ENCODE results near the gene ANKRD53.

Gene ANKRD53

DNA sequence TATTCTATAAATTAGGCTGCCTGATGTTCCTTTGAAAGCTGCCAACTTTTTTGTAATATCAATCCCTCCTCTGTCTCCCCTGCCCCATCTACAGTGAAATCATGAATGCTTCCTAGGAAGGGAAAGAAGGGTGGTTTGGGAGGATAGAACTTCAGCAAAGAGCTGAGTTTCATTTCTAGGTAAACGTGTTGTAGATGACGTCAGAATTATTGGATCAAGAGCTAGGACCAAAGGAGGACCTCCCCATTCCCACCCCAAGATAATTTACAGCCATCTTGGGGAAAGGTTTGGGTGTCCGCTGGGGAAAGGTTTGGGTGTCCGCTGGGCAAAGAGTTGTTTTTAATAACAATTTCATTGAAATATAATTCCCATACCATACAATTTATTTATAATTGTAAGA lies 11.2 kb upstream of the ANKRD53 start:
- no peak for DNase-seq

DNA sequence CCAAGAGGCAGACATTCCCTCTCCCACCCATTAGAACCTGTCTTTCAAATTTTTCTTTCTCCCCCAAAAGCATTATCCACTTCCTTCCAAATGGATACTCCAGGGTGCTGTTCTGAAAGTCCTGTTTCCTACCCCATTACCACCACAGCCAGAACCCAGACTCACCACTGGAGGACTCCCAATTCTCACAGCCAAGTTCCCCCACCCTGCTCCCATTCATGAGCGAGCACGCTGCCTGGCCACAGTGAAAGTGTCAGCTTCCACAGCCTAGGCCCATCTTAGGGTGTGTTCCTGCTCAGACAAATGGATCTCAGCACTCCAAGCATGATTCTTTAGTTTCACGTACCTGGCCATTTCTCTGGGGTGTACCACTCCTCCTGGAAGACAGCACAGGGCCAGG lies 3.8 kb upstream of the ANKRD53 start:
- DNase-seq: no peak

DNA sequence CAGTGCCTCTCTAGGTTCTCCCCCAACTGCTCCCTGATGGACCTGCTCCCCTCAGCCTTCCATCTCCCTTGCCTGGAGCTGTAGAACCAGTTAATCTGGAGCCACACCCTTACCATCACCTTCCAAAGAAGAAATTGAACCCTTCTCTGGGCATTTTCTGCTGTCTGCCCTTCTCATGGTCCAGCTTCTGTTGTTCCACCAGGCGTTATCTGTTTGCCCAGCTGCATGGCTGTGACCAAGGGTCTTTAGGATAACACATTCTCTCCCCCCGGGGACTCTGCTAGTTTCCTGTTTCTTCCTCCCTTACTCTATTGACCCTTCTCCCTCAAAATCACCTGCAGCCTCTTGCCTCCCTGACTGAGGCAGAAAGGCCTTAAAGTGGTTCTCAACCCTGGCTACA lies 3.2 kb upstream of the ANKRD53 start:
- no peak for DNase-seq

DNA sequence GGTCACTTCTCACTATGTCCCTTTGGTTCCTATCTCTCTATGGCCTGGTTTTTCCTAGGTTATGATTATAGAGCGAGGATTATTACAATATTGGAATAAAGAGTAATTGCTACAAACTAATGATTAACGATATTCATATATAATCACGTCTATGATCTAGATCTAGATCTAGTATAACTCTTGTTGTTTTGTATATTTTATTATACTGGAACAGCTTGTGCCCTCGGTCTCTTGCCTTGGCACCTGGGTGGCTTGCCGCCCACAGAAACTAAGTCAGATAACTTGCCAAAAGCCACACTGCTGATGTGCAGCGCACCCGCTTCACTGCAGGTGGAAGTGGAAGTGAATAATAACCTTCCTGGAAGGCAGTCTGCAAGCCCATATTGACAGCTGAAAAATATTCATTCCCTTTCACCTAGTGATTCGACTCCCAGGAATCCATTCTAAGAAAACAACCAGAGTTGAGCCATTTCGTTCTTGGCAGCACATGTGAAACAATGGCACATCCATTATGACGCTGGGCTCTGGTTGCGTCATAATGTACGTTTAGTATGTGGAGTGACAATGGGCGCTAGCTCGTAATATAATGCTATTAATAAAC lies 725 bp upstream of the ANKRD53 start:
- peak; percentile 33 to 40 for DNase-seq

DNA sequence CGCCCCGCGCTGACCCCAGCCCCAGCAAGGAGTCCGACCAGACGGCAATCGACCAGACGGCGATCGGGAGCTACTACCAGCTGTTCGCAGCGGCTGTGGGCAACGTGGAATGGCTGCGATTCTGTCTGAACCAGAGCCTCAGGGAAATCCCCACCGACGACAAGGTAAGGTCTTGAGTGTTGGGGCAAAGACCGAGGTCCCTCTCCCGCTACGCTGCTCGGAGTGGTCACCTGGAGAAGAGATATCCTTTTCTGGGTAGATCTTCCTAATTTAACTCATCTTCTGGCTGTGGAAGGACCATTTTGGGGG lies 704 bp downstream of the ANKRD53 start:
- no peak for DNase-seq

DNA sequence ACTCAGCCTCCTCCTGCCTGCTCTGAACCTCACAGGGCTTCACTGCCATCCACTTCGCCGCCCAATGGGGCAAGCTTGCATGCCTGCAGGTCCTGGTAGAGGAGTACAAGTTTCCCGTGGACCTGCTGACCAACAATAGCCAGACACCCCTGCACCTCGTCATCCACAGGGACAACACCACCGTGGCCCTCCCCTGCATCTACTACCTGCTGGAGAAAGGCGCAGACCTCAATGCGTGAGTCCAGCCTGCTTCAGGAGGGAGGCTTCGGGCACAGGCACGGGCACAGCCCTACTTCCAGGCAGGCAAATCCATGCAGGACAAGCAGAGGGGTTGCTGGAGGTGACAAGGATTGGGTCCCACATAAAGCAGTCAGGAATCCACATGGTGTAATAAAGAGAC lies 1.2 kb downstream of the ANKRD53 start:
- DNase-seq: no peak

DNA sequence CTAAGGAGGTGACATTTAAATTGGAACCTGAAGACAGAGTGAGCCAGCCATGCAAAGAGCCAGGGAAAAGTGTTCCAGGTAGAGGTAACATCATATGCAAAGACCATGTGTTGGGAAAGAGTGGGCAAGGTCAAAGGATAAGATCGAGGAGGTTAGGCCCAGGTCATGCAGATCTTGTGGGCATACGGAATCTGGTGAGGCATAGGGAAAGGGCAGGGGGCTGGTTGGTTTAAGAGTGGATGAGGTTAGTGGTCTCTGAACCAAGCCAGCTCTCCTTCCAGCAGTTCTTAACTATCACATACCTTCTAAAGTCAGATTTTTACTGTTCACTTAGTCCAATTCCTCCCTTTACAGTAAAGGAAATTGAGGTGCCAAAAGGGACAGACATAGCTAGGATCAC lies 3.0 kb downstream of the ANKRD53 start:
- no peak for DNase-seq

DNA sequence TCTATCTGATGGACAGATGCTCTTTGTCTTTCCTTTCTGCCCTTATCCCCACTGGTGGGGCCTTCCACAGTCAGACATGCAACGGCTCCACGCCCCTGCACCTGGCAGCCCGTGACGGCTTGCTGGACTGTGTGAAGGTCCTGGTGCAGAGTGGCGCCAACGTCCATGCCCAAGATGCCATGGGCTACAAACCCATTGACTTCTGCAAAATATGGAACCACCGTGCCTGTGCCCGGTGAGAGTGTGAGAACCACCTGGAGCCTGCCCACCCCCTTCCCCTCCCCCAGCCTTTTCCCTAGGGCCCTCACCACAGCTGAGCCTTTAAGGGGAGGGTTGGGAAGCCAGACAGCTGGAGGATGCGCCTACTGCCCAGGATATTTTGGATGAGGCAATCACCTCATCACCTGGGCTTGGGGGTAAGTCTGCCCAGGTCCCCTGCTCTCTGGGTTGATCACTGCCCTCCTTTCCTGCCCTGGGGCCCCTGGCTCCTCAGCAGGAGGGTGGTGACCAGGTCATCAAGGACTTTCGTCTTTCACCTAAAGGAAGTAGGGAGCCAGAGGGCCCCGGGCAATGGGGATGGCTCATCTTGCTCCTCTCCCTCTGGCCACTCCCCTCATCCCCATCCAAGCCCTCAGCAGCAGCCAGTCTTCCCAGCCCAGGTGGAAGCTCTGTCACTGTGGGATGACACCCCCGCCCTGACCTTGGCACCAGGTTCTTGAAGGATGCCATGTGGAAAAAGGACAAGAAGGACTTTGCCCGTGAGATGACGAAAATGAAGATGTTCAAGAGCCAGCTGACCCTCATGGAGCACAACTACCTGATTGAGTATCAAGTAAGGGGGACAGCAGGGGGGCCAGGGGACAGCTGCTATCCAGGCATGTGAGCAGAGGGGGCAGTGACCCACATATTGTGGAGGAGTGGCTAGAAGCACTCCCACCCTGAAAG lies 3.7 kb downstream of the ANKRD53 start:
- peak in 1 of 2 donors; percentile 10 for DNase-seq

DNA sequence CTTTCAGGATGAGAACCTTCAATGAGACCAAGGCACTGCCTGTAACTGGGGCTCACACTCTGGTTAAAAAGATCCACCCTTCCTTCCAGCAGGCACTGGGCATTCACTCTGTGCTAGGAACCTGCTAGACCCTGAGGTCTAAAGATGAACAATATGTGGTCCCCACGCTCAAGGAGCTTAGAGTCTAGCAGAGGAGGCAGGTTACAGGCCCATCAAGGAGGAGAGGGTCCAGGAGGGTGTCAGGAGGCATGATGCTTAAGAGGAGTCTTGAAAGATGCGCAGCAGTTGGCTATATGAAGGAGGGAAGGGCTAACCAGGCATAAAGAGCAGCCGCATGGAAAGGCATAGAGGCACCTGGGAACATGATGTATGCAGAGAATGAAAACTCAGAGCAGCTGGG lies 4.5 kb downstream of the ANKRD53 start:
- DNase-seq: peak in 1 of 2 donors; percentile 1

DNA sequence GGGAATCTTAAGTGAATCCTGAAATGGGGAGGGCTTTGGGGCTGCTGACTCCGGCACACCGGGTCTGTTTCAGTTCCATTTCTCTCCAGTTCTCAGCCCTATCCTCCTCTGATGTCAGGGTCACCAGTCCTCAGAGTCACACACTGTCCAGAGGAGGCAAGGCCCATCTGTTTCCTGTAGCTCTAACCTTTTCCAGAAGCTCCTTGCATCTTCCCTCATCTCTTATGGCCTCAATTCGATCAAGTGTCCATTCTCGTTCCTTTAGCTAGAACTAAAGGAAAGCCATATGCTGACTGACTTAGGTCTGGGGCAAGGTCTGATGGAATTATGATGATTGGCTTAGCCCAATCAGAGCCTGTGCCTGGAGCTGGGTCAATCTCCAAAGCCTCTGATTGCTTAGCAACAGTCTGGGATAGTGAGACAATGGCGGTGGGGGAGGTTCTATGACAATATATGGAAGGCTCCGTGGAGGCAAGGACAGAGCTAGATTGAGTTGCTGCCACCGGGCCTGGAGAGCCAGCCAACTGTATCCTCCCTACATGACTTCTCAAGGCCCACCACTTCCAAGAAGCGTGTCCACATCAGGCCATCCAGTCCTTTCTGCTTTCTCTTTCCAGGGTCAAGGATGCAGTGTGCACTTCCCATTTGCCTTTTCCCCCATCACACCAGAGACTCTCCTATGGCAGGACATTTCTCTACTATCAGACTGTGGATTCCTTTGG lies 5.2 kb downstream of the ANKRD53 start:
- peak in 1 of 2 donors; percentile 4 for DNase-seq

DNA sequence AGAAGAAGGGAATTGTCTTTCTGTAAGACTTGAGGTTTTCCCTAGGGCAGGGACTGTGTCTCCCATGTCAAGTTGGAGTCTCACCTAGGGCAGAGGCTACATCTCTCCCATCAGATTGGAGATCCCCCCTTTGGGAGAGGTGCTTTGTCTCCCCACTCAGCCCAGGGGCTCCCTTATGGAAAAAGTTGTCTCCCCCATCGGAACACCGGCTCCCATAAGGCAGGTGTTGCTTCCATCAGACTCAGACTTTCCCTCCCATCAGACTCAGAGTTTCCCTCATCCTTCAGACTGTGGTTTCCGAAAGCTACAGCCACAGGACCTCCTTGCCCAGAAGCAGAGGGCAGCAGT lies 5.8 kb downstream of the ANKRD53 start:
- DNase-seq: peak in 1 of 2 donors; percentile 7

DNA sequence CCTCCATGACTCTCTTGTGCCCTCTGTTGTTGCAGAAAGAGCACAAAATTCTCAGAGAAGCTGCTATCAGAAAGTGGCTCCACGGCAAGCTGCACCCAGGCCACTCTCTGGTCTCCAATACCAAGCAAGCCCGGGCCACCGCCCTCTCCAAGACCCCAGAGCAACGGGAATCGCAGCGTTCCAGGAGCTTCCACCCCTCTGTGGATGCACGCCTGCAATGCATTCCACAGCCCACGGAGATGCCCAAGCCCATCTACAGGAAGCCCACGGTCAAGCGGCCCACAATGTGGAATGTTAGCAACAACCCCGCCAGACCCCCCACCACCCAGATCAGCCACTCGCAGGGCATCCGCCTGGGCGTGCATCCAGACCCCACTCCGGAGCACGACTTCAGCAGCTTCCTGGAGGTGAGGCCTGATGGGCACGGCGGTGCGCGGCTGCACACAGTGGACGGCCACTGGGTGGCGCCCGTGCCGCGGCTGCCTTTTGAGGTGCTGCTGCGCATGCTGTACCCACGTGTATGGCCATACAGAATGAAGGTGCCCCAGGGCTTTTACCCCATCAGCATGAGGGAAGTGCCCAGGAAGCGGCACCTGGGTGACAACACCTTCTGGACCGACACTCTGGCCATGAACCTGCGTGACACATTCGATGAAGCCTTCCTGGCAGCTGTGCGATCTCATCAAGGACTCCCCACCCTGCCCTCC lies 6.3 kb downstream of the ANKRD53 start:
- peak; percentile 81 to 82 for DNase-seq

DNA sequence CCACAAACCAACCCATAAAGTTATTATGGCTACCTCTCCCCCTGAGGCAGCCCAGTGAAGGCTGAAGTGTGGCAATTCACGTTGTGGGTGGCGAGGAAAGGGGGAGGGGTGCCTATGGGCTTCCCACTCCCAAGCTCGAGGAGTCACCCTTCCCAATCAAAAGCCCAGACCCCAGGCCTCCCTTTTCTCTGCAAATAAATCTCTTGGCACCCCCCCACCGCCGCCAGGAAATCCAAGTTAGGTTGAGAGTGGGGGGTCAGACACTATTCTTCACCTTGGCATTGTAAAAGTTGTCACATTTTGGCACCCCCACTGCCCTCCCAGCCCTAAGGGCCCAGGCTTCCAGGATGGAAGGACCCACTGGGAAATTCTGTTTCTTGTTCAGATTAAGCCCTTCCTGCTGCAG lies 6.9 kb downstream of the ANKRD53 start:
- DNase-seq: peak in 1 of 2 donors; percentile 9

DNA sequence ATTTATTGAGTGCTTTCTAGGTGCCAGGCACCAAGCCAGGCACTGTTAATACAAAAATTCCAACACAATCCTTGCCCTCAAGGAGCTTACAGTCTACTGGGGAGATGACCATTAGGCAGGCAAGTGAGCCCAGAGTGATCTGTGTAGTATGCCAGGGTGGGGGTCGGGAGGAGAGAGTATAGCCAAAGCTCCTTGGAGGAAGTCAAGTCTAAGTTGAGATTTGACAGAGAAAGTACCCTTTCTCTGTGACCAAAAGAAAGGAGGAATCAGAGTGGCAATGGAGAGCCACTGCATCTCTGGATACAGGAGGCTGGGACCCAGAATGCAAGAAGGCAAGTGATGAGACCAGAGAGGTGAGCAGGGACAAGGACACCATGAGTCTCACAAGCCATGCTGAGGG lies 7.5 kb downstream of the ANKRD53 start:
- no peak for DNase-seq

DNA sequence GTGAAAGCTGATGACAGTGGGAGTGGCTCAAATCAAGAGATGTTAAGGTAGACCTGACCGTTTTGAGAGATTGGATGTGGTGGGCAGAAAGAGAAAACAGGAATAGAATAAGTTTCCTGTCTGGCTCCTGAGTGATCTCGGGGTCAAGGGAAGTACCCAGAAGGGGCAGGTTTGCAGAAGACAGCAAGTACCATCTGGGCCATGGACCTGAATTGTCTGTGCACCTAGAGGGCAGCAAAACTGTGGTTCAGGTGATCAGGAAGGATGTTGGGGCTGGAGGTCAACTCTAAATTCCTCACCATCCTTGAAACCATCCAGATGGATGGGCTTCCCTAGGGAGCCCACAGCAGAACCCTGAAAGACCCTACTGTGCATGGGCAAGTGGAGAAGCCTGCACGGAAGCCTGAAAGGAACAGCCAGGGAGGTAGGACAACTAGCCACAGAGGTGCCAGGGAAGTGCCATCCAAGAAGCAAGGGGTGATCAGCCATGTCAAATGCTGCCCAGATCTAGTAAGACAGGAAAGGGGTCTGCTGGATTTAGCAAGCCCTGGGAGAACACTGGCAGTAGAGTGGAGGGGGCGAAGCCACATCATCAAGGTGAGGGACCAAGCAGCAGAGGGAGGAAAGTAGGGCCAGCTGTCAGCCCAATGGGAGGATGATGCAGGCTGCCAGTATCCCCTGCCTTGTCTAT lies 8.2 kb downstream of the ANKRD53 start:
- DNase-seq: peak in 1 of 2 donors; percentile 7

DNA sequence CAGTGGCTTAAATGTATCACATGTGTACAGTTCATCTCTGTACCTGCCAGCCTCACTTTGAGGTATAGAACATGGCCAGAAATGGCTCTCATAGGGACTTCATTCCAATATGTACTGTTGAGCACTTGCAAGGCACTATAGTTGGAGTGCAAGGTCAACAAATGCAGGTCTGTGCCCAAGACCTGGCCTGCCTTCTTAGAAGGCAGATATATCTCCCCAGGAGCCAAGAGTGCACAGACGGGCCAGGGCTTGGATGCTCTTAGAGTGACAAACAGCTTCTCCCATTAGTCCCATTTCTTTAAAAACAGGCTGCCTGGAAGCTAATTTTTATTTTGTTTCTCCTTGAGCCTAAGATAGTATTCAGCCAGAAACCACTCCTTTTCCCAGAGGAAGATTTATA lies 9.0 kb downstream of the ANKRD53 start:
- no peak for DNase-seq

DNA sequence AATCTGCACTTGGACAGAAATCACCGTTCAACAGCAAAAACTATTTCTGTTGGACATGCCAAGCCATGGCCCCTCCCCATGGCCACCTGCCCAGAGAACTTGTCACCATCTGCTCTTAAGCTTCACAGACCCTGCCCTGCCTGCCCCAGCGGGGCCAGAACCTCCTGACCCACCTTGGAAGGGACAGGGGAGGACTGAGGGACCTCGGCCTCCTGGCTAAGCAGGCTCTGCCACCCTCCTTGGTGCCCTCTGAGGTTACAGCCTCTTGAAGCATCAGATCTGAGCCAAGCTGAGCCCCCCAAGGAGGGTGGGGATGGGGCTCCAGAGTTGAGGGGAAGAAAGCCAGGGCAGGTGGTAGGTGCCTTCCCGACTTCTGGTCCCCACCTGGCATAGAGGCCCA lies 9.7 kb downstream of the ANKRD53 start:
- no peak for DNase-seq

DNA sequence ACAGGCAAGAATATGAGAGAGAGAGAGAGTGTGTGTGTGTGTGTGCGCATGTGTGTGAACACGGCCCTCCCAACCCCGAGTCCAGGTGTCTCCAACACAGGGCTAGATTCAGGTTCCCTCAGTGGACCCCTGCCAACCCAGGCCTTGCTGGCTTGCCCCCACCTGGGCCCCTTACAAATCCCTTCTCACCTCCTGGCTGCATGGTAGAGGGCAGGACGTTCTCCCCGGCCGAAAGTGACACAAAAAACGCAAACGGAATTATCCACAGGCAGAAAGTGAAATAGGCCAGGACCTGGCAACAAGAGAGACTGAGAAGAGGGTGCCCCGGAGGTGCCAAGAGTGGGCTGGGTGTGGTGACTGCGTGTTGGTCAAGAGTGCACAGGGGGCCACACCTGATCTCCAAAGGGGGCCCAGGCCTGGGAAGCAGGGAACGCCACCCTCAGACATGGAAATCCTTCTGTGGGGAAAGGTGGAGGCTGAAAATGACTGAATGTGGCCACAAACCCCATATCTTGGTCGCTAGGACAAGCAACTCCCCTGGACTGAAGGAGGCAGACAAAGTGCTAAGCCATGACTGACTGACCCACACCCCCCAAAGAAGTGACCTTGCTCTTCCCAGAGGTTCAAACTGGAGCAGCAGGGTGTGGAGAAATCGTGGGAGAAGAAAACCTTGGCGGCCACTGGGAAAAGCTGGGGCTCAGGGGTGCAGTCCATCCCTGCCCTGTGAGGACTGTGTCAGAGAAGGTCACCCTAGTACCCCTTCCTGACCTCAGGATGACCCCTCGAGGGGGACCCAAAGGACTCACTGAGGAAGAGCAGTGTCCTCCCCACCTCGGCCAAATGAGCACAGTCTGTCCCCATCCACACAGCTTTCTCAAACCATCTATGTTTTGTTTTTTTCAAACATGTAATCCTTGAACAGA lies 10.6 kb downstream of the ANKRD53 start:
- DNase-seq: no peak

DNA sequence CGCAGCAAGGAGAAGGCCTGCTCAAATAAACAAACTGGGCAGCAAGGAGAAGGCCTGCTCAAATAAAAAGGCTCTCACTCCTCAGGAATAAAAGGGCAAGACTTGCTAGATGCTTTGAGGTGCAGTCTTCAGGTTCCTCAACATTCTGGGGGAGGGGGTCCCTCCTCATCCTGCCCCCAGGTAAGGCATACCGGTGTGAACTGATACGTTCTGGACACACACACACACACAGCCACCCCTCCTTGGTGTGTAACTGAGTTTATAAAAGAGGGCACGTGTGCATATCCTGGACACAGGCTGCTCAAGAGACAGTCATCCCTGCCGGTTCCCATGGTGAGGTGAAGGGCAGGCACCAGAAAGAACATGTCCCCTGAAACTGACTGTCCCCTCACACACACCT lies 11.8 kb downstream of the ANKRD53 start:
- DNase-seq: no peak

DNA sequence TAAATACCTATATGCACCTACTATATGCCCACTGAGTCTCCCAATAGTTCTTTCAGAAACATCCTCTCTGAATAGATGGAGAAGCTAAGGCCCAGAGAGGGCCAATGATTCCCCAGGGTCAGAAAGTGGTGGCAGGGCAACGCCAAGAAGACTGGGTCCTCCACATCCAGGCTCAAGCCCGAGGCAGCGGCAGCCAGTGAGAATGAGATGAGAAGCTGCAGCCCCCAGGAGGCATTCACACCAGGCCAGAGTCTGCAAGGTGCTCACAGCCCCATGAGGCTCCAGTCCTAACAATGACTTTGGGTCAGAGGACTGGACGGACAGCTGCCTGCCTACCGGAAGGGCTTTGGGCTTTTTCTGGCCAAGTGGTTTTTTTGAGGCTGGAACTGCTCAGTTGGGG lies 12.7 kb downstream of the ANKRD53 start:
- no peak for DNase-seq

DNA sequence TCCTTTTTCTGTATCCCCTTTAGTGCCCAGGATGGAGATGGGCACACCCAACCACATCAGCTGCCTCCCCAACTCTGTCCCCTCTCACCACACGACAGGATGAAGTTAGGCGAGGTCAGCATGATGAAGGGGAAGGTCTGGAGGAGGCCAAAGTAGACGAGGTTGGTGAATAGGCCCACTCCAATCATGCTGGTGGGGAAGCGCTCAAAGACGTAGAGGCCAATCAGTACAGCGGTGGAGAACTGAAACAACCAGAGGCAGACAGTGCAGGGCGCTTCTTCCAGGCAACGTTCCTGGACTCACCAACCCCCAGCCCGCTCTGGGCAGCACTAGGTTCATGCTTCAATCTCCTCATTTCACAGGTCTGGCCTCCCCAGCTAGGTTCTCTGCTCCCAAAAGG lies 13.3 kb downstream of the ANKRD53 start:
- no peak for DNase-seq
